Activated CD8-positive, alpha-beta T cell treated with anti-CD3 and anti-CD28 coated beads, Interleukin-2, amount 10 ng/mL, durations not matched to agents 7 days and 5 days (primary cell): Measurements from ENCODE around the gene LRMDA. TPM values are rescaled to one million over a fixed set of nuclear protein-coding genes. Genes with fewer than 3 reads are reported as not detected.

Experiments
- ATAC-seq: fragments of 150-1000 bp; cut with Tn5 transposase; one replicate; pipeline ENCODE4 v1.10.0; 2021; ENCODE audit warnings: moderate library complexity
- CTCF ChIA-PET: fragments of 350-600 bp; sonication (Branson Sonifier 250); formaldehyde crosslinking; loops from one replicate; lab custom pipeline; 2021; ENCODE audit warnings: antibody characterized with exemption; lab: Charles Lee
- POLR2A ChIA-PET: fragments of 350-600 bp; sonication (Branson Sonifier 250); formaldehyde crosslinking; loops from one replicate; lab custom pipeline; 2021; ENCODE audit warnings: antibody characterized with exemption; lab: Charles Lee
- DNase-seq: peaks from one replicate; pipeline ENCODE4 v3.0.0-alpha.2; 2020
- H3K27ac Mint-ChIP-seq: one replicate; pipeline ENCODE4 v1.8.0; 2021; ENCODE audit warnings: mild to moderate bottlenecking, mixed read lengths
- H3K27me3 Mint-ChIP-seq: one replicate; pipeline ENCODE4 v1.8.0; 2021; ENCODE audit warnings: low read depth, mixed read lengths
- H3K36me3 Mint-ChIP-seq: one replicate; pipeline ENCODE4 v1.8.0; 2021; ENCODE audit warnings: low read depth, mixed read lengths
- H3K4me1 Mint-ChIP-seq: one replicate; pipeline ENCODE4 v1.8.0; 2021; ENCODE audit warnings: low read depth, mixed read lengths
- H3K4me3 Mint-ChIP-seq: one replicate; pipeline ENCODE4 v1.8.0; 2021; ENCODE audit warnings: mild to moderate bottlenecking, mixed read lengths
- H3K9me3 Mint-ChIP-seq: one replicate; pipeline ENCODE4 v1.8.0; 2022; ENCODE audit warnings: mixed read lengths; ENCODE audit not compliant: insufficient read depth
- total RNA-seq, 2 experiments: library from RNA; stranded (reverse); gene quantifications; one replicate each; pipeline ENCODE4 v1.2.3, GENCODE V29; 2021

The LRMDA gene
- total RNA-seq, 2 experiments from 2014 or later: not detected

- CTCF ChIA-PET: no interaction called here
- POLR2A ChIA-PET: no interaction called here
- no peaks in the 10 kb centered on the region for H3K9me3 Mint-ChIP-seq
- H3K4me3 Mint-ChIP-seq: no peak overlapping the region
- H3K27ac Mint-ChIP-seq: no peak overlapping the region
- peaks cover 2% of the 10 kb centered on the region for H3K27me3 Mint-ChIP-seq
- no peaks in the 10 kb centered on the region for H3K4me1 Mint-ChIP-seq
- H3K36me3 Mint-ChIP-seq: no peaks in the 10 kb centered on the region
- ATAC-seq (no peak), DNase-seq (no peak)
These were observed 288.7 kb downstream of the LRMDA start for GRCh38 chr10:75720157-75720556.

GRCh38 chr10:75722020-75722419 is 290.6 kb downstream of the LRMDA start:
- ATAC-seq: no peak
- CTCF ChIA-PET: no interaction called here
- H3K9me3 Mint-ChIP-seq: no peaks in the 10 kb centered on the region

GRCh38 chr10:75722609-75723008 is 291.2 kb downstream of the LRMDA start:
- no peak for ATAC-seq
- ChIA-PET POLR2A (no interaction called here), CTCF (no interaction called here)

More at GRCh38 chr10:75722020-75722419, 290.6 kb downstream of the LRMDA start:
- Mint-ChIP-seq H3K4me1 (no peaks in the 10 kb centered on the region), H3K27ac (no peak overlapping the region), H3K27me3 (peaks cover 2% of the 10 kb centered on the region), H3K4me3 (no peak overlapping the region), H3K36me3 (no peaks in the 10 kb centered on the region)
- POLR2A ChIA-PET: no interaction called here
- DNase-seq: no peak

GRCh38 chr10:75723319-75723980 is 292.0 kb downstream of the LRMDA start:
- ChIA-PET CTCF (no interaction called here), POLR2A (no interaction called here)
- no peaks in the 10 kb centered on the region for H3K36me3 Mint-ChIP-seq
- H3K27ac Mint-ChIP-seq: no peak overlapping the region
- ATAC-seq (no peak), DNase-seq (no peak)
- no peak overlapping the region for H3K4me3 Mint-ChIP-seq
- H3K4me1 Mint-ChIP-seq: no peaks in the 10 kb centered on the region
- H3K9me3 Mint-ChIP-seq: no peaks in the 10 kb centered on the region
- H3K27me3 Mint-ChIP-seq: peaks cover 2% of the 10 kb centered on the region

More at GRCh38 chr10:75722609-75723008, 291.2 kb downstream of the LRMDA start:
- Mint-ChIP-seq H3K4me1 (no peaks in the 10 kb centered on the region), H3K36me3 (no peaks in the 10 kb centered on the region), H3K27ac (no peak overlapping the region), H3K27me3 (peaks cover 2% of the 10 kb centered on the region), H3K9me3 (no peaks in the 10 kb centered on the region), H3K4me3 (no peak overlapping the region)
- DNase-seq: no peak

GRCh38 chr10:75724047-75724446 is 292.6 kb downstream of the LRMDA start:
- CTCF ChIA-PET: no interaction called here
- H3K27ac Mint-ChIP-seq: no peak overlapping the region
- H3K4me3 Mint-ChIP-seq: no peak overlapping the region
- peaks cover 2% of the 10 kb centered on the region for H3K27me3 Mint-ChIP-seq
- POLR2A ChIA-PET: no interaction called here
- ATAC-seq (no peak), DNase-seq (no peak)
- H3K4me1 Mint-ChIP-seq: no peaks in the 10 kb centered on the region
- no peaks in the 10 kb centered on the region for H3K36me3 Mint-ChIP-seq
- H3K9me3 Mint-ChIP-seq: no peaks in the 10 kb centered on the region

- H3K27me3 Mint-ChIP-seq: peaks cover 2% of the 10 kb centered on the region
- ChIA-PET POLR2A (no interaction called here), CTCF (no interaction called here)
- H3K4me3 Mint-ChIP-seq: no peak overlapping the region
- DNase-seq: no peak
- H3K9me3 Mint-ChIP-seq: no peaks in the 10 kb centered on the region
- no peaks in the 10 kb centered on the region for H3K4me1 Mint-ChIP-seq
- ATAC-seq: no peak
- H3K27ac Mint-ChIP-seq: no peak overlapping the region
- H3K36me3 Mint-ChIP-seq: no peaks in the 10 kb centered on the region
These were observed 295.4 kb downstream of the LRMDA start for GRCh38 chr10:75726522-75727483.

- no peak overlapping the region for H3K4me3 Mint-ChIP-seq
- H3K4me1 Mint-ChIP-seq: no peaks in the 10 kb centered on the region
- H3K9me3 Mint-ChIP-seq: no peaks in the 10 kb centered on the region
- no peak for DNase-seq
- H3K36me3 Mint-ChIP-seq: no peaks in the 10 kb centered on the region
- ChIA-PET POLR2A (no interaction called here), CTCF (no interaction called here)
- H3K27me3 Mint-ChIP-seq: no peaks in the 10 kb centered on the region
- ATAC-seq: no peak
- no peak overlapping the region for H3K27ac Mint-ChIP-seq
These were observed 299.4 kb downstream of the LRMDA start for GRCh38 chr10:75730847-75731246.

GRCh38 chr10:75733135-75733890 is 301.9 kb downstream of the LRMDA start:
- ATAC-seq (no peak), DNase-seq (no peak)
- no peak overlapping the region for H3K4me3 Mint-ChIP-seq
- ChIA-PET POLR2A (no interaction called here), CTCF (no interaction called here)
- no peak overlapping the region for H3K27ac Mint-ChIP-seq
- no peaks in the 10 kb centered on the region for H3K4me1 Mint-ChIP-seq
- H3K27me3 Mint-ChIP-seq: no peaks in the 10 kb centered on the region
- no peaks in the 10 kb centered on the region for H3K9me3 Mint-ChIP-seq
- no peaks in the 10 kb centered on the region for H3K36me3 Mint-ChIP-seq

GRCh38 chr10:75736151-75736640 is 304.8 kb downstream of the LRMDA start:
- Mint-ChIP-seq H3K27me3 (no peaks in the 10 kb centered on the region), H3K9me3 (no peaks in the 10 kb centered on the region), H3K36me3 (no peaks in the 10 kb centered on the region), H3K4me3 (no peak overlapping the region), H3K4me1 (no peaks in the 10 kb centered on the region), H3K27ac (no peak overlapping the region)
- DNase-seq (no peak), ATAC-seq (no peak)
- ChIA-PET CTCF (no interaction called here), POLR2A (no interaction called here)

GRCh38 chr10:75736889-75737579 is 305.6 kb downstream of the LRMDA start:
- ChIA-PET POLR2A (no interaction called here), CTCF (no interaction called here)
- no peaks in the 10 kb centered on the region for H3K9me3 Mint-ChIP-seq
- H3K4me3 Mint-ChIP-seq: no peak overlapping the region
- H3K27ac Mint-ChIP-seq: no peak overlapping the region
- no peaks in the 10 kb centered on the region for H3K4me1 Mint-ChIP-seq
- H3K27me3 Mint-ChIP-seq: no peaks in the 10 kb centered on the region
- no peak for ATAC-seq
- no peak for DNase-seq
- H3K36me3 Mint-ChIP-seq: no peaks in the 10 kb centered on the region

- Mint-ChIP-seq H3K4me1 (no peaks in the 10 kb centered on the region), H3K27me3 (no peaks in the 10 kb centered on the region), H3K36me3 (no peaks in the 10 kb centered on the region), H3K9me3 (no peaks in the 10 kb centered on the region), H3K27ac (no peak overlapping the region), H3K4me3 (no peak overlapping the region)
- ATAC-seq (no peak), DNase-seq (no peak)
- ChIA-PET CTCF (no interaction called here), POLR2A (no interaction called here)
These were observed 306.1 kb downstream of the LRMDA start for GRCh38 chr10:75737580-75737949.
